GM12801 (cell line): Measurements from ENCODE around the gene SSTR3.

ENCODE experiments used
- CTCF ChIP-seq: IDR thresholded peaks from one replicate; pipeline ENCODE4 v1.5.1; 2011; ENCODE audit warnings: control low read depth; ENCODE audit not compliant: insufficient read length; ENCODE audit errors: extremely low read depth

SSTR3 gene

GRCh38 chr22:37169406-37169805 is 42.9 kb downstream of the SSTR3 start:
- TF ChIP-seq CTCF, result no peak

DNA sequence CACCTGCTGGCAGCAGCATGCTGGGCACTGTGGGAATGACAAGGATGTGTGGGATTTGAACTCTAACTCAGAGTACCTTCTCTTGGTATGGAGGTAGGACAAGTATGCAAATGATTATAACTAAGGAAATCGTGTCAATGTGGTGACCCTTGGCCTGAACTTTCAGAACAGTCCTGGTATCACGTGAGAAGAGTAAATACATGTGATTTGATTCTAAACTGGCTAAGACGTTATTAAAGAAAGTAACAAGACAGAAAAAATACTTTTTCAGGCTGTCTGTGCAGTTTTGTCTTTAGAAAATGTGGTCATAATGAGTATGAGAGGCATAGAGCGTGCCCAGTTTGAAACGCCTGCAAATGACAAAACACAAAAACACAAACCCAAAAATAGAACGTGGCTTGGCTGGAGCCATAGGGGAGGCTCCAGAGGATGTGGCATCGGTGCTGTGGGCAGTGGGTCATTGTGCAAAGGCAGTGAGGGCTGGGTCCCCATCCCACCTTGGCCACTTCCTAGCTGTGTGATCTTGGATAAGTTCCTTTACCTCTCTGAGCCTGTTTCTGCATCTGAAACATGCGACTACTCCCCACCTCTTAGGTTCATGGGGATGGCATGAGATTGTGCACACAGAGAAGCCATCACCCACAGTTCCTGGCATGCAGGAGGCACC is 44.2 kb downstream of the SSTR3 start:
- no peak for TF ChIP-seq CTCF

DNA sequence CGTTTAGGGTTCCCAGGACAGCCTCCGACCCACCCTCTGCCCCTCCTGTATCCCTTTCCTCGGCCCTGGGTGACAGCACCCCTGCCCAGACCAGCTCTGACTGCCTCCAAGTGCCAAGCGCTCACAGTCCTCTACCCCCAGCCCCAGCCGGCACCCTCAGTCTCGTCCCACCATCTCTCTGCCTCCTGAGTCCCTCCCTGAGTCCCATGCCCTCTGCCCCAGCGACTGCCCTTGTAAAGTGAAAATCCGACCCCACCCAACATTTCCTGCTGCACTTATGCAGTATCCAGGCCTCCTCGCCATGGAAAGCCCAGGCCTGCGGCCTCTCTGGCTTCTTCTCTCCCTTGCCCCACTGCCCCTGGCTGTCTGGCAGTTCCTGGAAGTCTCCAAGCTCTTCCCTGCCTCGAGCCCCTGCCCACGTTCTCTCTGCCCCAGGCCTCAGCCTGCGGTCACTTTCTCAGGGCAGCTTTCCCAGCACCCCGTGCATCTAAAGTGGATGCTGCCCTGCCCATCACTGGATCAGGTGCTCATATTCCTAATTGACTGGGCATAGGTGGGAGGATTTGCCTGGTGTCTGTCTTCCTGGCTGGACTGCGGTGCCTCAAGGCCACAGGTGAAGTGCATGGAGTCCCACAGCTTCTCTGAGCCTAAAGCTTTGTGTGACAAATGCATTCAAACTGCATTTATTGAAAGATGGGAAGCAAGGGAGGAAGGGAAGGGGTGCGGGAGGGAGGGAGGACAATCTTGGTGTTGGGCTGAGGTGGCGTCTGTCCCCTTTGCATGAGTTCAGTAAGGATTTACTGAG is 44.9 kb downstream of the SSTR3 start:
- TF ChIP-seq CTCF, result no peak

- peak; percentile 80 for TF ChIP-seq CTCF
Observed at GRCh38 chr22:37166675-37167066, 45.6 kb downstream of the SSTR3 start.

DNA sequence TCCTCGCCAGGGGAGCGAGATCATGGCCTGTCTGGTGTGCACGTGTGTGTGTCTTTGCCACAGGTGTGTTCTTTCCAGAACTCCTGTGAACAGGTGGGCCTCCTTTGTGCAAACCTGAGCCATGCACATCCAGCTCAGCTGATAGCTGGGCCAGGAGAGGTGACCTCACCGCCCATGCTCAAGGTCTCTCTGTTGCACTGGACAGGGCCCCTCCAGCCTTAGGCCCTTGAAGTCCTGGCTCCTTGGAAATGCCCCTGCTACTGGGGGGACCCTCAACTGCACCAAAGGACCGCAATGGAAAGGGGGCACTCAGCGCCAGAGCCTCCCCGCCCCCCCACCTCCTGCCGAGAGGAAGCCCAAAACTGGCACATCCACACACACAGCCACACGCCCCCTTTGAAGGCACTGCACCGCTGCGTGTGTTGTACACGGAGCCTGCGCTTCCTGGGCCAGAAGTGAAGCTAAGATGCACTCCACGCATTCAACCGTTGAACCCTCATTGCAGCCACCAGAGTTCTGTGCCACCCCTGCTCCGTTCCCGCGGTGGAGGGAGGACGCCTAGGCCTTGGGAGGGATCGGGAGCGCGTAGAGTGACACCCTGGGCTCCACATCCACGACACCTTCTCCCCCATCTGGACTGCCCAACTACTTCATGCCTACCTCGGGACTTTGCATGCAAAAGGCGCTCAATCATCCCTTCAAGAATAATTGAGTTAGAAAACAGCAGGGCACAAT is 46.2 kb downstream of the SSTR3 start:
- TF ChIP-seq CTCF, result no peak

- no peak for TF ChIP-seq CTCF
Observed at GRCh38 chr22:37165066-37165465, 47.2 kb downstream of the SSTR3 start.

GRCh38 chr22:37164505-37164887 is 47.8 kb downstream of the SSTR3 start:
- no peak for TF ChIP-seq CTCF
